Measurements from ENCODE around the gene RNFT2. TPM values are rescaled to one million over a fixed set of nuclear protein-coding genes. Genes with fewer than 3 reads are reported as not detected.
"Not testable (repeated sequence)": the region's sequence is repeated elsewhere in the genome, so short reads cannot be mapped to it uniquely, and the experiment has no call there.

RNFT2 gene
- total RNA-seq, 5 donors from 2014 or later (not counting 1 experiment from before 2014, with no cell fraction given) = 5.1 to 7.6 (median 6.9) TPM

DNA sequence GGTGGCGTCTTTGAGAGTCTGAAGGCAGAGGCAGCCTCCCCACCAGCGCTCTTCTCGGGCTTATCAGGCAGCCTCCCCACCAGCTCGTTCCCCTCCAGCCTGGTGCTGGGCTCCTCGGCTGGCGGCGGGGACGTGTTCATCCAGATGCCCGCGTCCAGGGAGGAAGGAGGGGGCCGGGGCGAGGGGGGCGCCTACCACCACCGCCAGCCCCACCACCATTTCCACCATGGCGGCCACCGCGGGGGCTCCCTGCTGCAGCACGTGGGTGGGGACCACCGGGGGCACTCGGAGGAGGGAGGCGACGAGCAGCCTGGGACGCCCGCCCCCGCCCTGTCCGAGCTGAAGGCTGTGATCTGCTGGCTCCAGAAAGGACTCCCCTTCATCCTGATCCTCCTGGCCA, 11.8 kb downstream of the RNFT2 start:
- Histone ChIP-seq H3K4me3 (ENCODE audit: control insufficient read depth in 1 of 2, extremely low read depth in 1 of 2, low read length in 1 of 2) (no peak overlapping the region), H3K4me1 (ENCODE audit: control insufficient read depth in 1 of 2, extremely low read depth in 1 of 2, insufficient read depth in 2 of 2, low read length in 2 of 2) (no peaks in the 10 kb centered on the region), H3K27me3 (replicated peaks in 1 of 2; ENCODE audit: control insufficient read depth in 2 of 2, extremely low read depth in 1 of 2, insufficient read depth in 2 of 2, low read length in 1 of 2) (no peaks in the 10 kb centered on the region), H3K36me3 (ENCODE audit: control insufficient read depth in 2 of 2, extremely low read depth in 1 of 2, insufficient read depth in 1 of 2, low read length in 1 of 2) (no peaks in the 10 kb centered on the region), H3K9me3 (no peaks in the 10 kb centered on the region), H3K27ac (ENCODE audit: low read length) (no peak overlapping the region)
- no peaks in the 10 kb centered on the region for H3K9me3 Mint-ChIP-seq
- H3K27ac Mint-ChIP-seq = no peak overlapping the region
- POLR2A ChIA-PET = no interaction called here
- no peak for DNase-seq
- H3K36me3 Mint-ChIP-seq = peaks cover 19% of the 10 kb centered on the region
- H3K4me1 Mint-ChIP-seq = no peaks in the 10 kb centered on the region
- 99% methylated on average over 7 of the region's 26 CpGs for WGBS (ENCODE audit: insufficient coverage)
- ATAC-seq (replicated peaks in 1 of 4) = no peak
- H3K27me3 Mint-ChIP-seq = no peaks in the 10 kb centered on the region
- CTCF ChIA-PET = no interaction called here
- H3K4me3 Mint-ChIP-seq = no peak overlapping the region

DNA sequence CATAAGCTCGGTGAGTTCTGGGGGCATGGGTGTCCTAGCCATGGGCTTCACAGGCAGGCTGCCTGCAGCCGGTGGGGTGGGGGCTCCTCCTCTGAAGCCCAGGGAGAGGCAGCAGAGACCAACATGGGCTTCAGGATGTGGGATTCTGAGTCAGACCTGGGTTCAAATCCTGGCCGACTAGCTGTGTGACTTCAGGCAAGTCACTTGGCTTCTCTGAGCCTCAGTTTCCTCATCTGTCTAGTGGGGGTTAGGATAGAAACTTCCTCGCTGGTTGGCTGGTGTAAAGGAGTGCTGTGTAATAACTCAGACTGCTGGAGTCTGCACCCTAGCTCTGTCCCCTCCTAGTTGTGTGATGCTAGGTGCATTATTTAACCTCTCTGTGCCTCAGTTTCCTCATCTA, 12.2 kb downstream of the RNFT2 start:
- Mint-ChIP-seq H3K4me3 (no peak overlapping the region), H3K36me3 (peaks cover 21% of the 10 kb centered on the region), H3K27ac (no peak overlapping the region), H3K4me1 (no peaks in the 10 kb centered on the region), H3K9me3 (no peaks in the 10 kb centered on the region), H3K27me3 (no peaks in the 10 kb centered on the region)
- 100% methylated on average over 2 of the region's 4 CpGs for WGBS (ENCODE audit: insufficient coverage)
- Histone ChIP-seq H3K9me3 (no peaks in the 10 kb centered on the region), H3K4me1 (ENCODE audit: control insufficient read depth in 1 of 2, extremely low read depth in 1 of 2, insufficient read depth in 2 of 2, low read length in 2 of 2) (no peaks in the 10 kb centered on the region), H3K36me3 (ENCODE audit: control insufficient read depth in 2 of 2, extremely low read depth in 1 of 2, insufficient read depth in 1 of 2, low read length in 1 of 2) (no peaks in the 10 kb centered on the region), H3K4me3 (ENCODE audit: control insufficient read depth in 1 of 2, extremely low read depth in 1 of 2, low read length in 1 of 2) (no peak overlapping the region), H3K27ac (ENCODE audit: low read length) (no peak overlapping the region), H3K27me3 (replicated peaks in 1 of 2; ENCODE audit: control insufficient read depth in 2 of 2, extremely low read depth in 1 of 2, insufficient read depth in 2 of 2, low read length in 1 of 2) (no peaks in the 10 kb centered on the region)
- ATAC-seq (replicated peaks in 1 of 4) = no peak
- ChIA-PET POLR2A (no interaction called here), CTCF (no interaction called here)
- DNase-seq = no peak

DNA sequence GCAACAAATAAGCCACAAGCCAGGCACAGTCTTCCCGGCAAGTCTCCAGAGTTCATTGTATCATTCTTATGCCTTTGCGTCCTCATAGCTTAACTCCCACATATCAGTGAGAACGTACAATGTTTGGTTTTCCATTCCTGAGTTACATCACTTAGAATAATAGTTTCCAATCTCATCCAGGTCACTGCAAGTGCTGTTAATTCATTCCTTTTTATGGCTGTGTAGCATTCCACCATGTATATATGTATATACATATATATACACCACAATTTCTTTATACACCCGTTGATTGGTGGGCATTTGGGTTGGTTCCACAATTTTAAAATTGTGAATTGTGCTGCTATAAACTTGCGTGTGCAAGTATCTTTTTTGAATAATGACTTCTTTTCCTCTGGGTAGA, 16.0 kb downstream of the RNFT2 start:
- H3K27me3 ChIP-seq (replicated peaks in 1 of 2; ENCODE audit: control insufficient read depth in 2 of 2, extremely low read depth in 1 of 2, insufficient read depth in 2 of 2, low read length in 1 of 2); H3K4me3 Mint-ChIP-seq; H3K4me1 ChIP-seq (ENCODE audit: control insufficient read depth in 1 of 2, extremely low read depth in 1 of 2, insufficient read depth in 2 of 2, low read length in 2 of 2); H3K9me3 ChIP-seq; H3K4me3 ChIP-seq (ENCODE audit: control insufficient read depth in 1 of 2, extremely low read depth in 1 of 2, low read length in 1 of 2); H3K27ac ChIP-seq (ENCODE audit: low read length); H3K9me3 Mint-ChIP-seq; H3K27me3 Mint-ChIP-seq; H3K36me3 ChIP-seq (ENCODE audit: control insufficient read depth in 2 of 2, extremely low read depth in 1 of 2, insufficient read depth in 1 of 2, low read length in 1 of 2); ATAC-seq (replicated peaks in 1 of 4); POLR2A ChIA-PET; H3K4me1 Mint-ChIP-seq; H3K27ac Mint-ChIP-seq; DNase-seq: not testable (repeated sequence)
- peaks cover 44% of the 10 kb centered on the region for H3K36me3 Mint-ChIP-seq
- CTCF ChIA-PET = interaction anchor here in 1 of 2 donors (0.6 kb wide), 1 partner anchor 755 kb away, joined by 3 read pairs; no protein-coding TSS in a partner anchor
- 84% methylated on average over 3 of the region's 5 CpGs for WGBS (ENCODE audit: insufficient coverage)

DNA sequence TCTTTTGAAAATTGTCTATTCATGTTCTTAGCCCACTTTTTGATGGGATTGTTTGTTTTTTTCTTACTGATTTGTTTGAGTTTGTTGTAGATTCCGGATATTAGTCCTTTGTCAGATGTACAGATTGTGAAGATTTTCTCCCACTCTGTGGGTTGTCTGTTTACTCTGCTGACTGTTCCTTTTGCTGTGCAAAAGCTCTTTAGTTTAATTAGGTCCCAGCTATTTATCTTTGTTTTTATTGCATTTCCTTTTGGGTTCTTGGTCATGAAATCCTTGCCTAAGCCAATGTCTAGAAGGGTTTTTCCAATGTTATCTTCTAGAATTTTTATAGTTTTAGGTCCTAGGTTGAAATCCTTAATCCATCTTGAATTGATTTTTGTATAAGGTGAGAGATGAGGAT, 16.7 kb downstream of the RNFT2 start:
- POLR2A ChIA-PET; H3K4me3 Mint-ChIP-seq; H3K4me1 ChIP-seq (ENCODE audit: control insufficient read depth in 1 of 2, extremely low read depth in 1 of 2, insufficient read depth in 2 of 2, low read length in 2 of 2); ATAC-seq (replicated peaks in 1 of 4); H3K9me3 ChIP-seq; DNase-seq; CTCF ChIA-PET; H3K27me3 ChIP-seq (replicated peaks in 1 of 2; ENCODE audit: control insufficient read depth in 2 of 2, extremely low read depth in 1 of 2, insufficient read depth in 2 of 2, low read length in 1 of 2); H3K4me1 Mint-ChIP-seq; H3K27me3 Mint-ChIP-seq; H3K9me3 Mint-ChIP-seq; H3K27ac ChIP-seq (ENCODE audit: low read length); H3K36me3 ChIP-seq (ENCODE audit: control insufficient read depth in 2 of 2, extremely low read depth in 1 of 2, insufficient read depth in 1 of 2, low read length in 1 of 2); H3K27ac Mint-ChIP-seq; H3K4me3 ChIP-seq (ENCODE audit: control insufficient read depth in 1 of 2, extremely low read depth in 1 of 2, low read length in 1 of 2): not testable (repeated sequence)
- H3K36me3 Mint-ChIP-seq = peaks cover 47% of the 10 kb centered on the region
- WGBS (ENCODE audit: insufficient coverage) = no CpG with 5 or more reads among the region's 1 CpG

DNA sequence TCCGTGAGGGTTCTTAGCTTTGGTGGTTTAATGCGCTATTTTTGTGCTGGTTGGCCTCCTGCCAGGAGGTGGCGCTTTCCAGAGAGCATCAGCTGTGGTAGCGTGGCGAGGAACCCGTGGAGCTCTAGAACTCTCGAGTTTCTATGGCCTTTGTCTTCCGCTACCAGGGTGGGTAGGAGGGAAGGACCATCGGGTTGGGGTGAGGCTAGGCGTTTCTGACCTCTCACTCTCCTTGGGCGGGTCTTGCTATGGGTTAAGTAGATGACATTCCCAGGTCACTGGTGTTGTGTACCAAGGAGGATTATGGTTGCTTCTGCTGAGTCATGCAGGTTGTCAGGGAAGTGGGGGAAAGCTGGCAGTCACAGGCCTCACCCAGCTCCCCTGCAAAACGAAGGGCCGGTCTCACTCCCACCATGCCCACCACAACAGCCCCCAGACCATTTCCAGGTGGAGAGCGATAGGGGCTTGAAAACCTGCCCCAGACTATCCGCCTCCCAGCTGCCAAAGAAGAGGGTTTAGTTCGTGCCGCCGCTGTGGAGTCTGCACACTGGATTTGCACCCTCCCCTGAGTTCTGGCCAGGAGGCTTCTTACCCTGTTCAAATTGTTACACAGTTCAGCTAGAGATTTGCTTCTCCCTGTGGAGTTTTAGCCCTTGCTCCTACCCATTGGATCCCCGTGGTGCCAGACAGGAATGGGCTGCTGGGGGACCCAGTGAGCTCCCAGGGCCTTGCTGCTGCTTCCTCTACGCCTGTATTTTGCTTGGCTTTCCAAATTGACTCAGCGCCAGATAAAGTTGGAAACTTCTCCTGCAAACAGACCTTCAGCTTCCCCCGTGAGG, 21.9 kb downstream of the RNFT2 start:
- H3K27ac Mint-ChIP-seq = no peak overlapping the region
- Histone ChIP-seq H3K36me3 (ENCODE audit: control insufficient read depth in 2 of 2, extremely low read depth in 1 of 2, insufficient read depth in 1 of 2, low read length in 1 of 2) (no peaks in the 10 kb centered on the region), H3K27me3 (replicated peaks in 1 of 2; ENCODE audit: control insufficient read depth in 2 of 2, extremely low read depth in 1 of 2, insufficient read depth in 2 of 2, low read length in 1 of 2) (no peaks in the 10 kb centered on the region), H3K4me1 (ENCODE audit: control insufficient read depth in 1 of 2, extremely low read depth in 1 of 2, insufficient read depth in 2 of 2, low read length in 2 of 2) (no peaks in the 10 kb centered on the region), H3K27ac (ENCODE audit: low read length) (no peak overlapping the region), H3K4me3 (ENCODE audit: control insufficient read depth in 1 of 2, extremely low read depth in 1 of 2, low read length in 1 of 2) (no peak overlapping the region), H3K9me3 (no peaks in the 10 kb centered on the region)
- peak overlapping the region in 2 of 3 donors; percentile 51 to 55 for H3K4me3 Mint-ChIP-seq
- no peaks in the 10 kb centered on the region for H3K27me3 Mint-ChIP-seq
- CTCF ChIA-PET = no interaction called here
- WGBS (ENCODE audit: insufficient coverage) = 74% methylated on average over 16 of the region's 22 CpGs
- H3K36me3 Mint-ChIP-seq = peaks cover 36% of the 10 kb centered on the region
- POLR2A ChIA-PET = no interaction called here
- peaks cover 0 to 8% (median 7%) of the 10 kb centered on the region in 3 donors for H3K4me1 Mint-ChIP-seq
- ATAC-seq (replicated peaks in 1 of 4) (peak in 1 of 4 experiments; percentile 29), DNase-seq (peak in 27 of 35 experiments; percentile 6 to 52 (median 23))
- no peaks in the 10 kb centered on the region for H3K9me3 Mint-ChIP-seq

DNA sequence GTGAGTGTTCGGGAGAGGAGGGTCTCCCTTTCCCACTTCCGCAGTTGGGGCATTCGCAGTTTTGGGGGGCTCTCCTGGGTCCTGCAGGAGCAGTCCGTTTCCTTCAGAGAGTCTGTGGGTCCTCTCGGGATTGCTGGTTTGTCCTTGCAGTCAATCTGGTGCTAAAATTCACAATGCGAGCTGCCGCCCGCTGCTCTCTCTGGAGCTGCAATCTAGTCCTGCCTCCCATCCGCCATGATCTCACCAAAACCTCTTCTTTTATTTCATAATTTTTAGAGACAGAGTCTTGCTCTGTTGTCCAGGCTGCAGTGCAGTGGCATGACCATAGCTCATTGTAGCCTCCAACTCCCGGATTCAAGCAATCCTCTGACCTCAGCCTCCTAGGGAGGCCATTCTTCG, 22.5 kb downstream of the RNFT2 start:
- ATAC-seq (replicated peaks in 1 of 4) = no peak
- Histone ChIP-seq H3K9me3 (no peaks in the 10 kb centered on the region), H3K27me3 (replicated peaks in 1 of 2; ENCODE audit: control insufficient read depth in 2 of 2, extremely low read depth in 1 of 2, insufficient read depth in 2 of 2, low read length in 1 of 2) (no peaks in the 10 kb centered on the region), H3K4me1 (ENCODE audit: control insufficient read depth in 1 of 2, extremely low read depth in 1 of 2, insufficient read depth in 2 of 2, low read length in 2 of 2) (no peaks in the 10 kb centered on the region), H3K4me3 (ENCODE audit: control insufficient read depth in 1 of 2, extremely low read depth in 1 of 2, low read length in 1 of 2) (no peak overlapping the region), H3K36me3 (ENCODE audit: control insufficient read depth in 2 of 2, extremely low read depth in 1 of 2, insufficient read depth in 1 of 2, low read length in 1 of 2) (no peaks in the 10 kb centered on the region), H3K27ac (ENCODE audit: low read length) (no peak overlapping the region)
- no peaks in the 10 kb centered on the region for H3K27me3 Mint-ChIP-seq
- POLR2A ChIA-PET = no interaction called here
- WGBS (ENCODE audit: insufficient coverage) = 99% methylated on average over 9 of the region's 11 CpGs
- H3K9me3 Mint-ChIP-seq = no peaks in the 10 kb centered on the region
- H3K36me3 Mint-ChIP-seq = peaks cover 35% of the 10 kb centered on the region
- DNase-seq = no peak
- H3K4me3 Mint-ChIP-seq = no peak overlapping the region
- no peak overlapping the region for H3K27ac Mint-ChIP-seq
- CTCF ChIA-PET = no interaction called here
- peaks cover 0 to 8% (median 7%) of the 10 kb centered on the region in 3 donors for H3K4me1 Mint-ChIP-seq

All from T-cell (primary cell).